Epithelial cell of prostate (primary cell): ENCODE data around the gene NUB1.
"Not testable (repeated sequence)": the region's sequence is repeated elsewhere in the genome, so short reads cannot be mapped to it uniquely, and the experiment has no call there.

Experiments
- DNase-seq: peaks from one replicate; pipeline ENCODE4 v3.0.0-alpha.2; 2011; ENCODE audit warnings: low read depth, low spot score
- H3K27ac ChIP-seq: fragments of 450-650 bp; 2 replicates; pipeline ENCODE4 v1.5.1; 2017; ENCODE audit warnings: mild to moderate bottlenecking

Gene NUB1, protein sequence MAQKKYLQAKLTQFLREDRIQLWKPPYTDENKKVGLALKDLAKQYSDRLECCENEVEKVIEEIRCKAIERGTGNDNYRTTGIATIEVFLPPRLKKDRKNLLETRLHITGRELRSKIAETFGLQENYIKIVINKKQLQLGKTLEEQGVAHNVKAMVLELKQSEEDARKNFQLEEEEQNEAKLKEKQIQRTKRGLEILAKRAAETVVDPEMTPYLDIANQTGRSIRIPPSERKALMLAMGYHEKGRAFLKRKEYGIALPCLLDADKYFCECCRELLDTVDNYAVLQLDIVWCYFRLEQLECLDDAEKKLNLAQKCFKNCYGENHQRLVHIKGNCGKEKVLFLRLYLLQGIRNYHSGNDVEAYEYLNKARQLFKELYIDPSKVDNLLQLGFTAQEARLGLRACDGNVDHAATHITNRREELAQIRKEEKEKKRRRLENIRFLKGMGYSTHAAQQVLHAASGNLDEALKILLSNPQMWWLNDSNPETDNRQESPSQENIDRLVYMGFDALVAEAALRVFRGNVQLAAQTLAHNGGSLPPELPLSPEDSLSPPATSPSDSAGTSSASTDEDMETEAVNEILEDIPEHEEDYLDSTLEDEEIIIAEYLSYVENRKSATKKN

GRCh38 chr7:151341357-151342101, at the start of gene NUB1:
TSS of gene NUB1 (plus strand) at chr7:151341812. CDS start at chr7:151345350, 3,538 bp downstream.
- peak within 1 kb of the TSS; percentile 44 for H3K27ac ChIP-seq
- DNase-seq = peak; percentile 8

DNA sequence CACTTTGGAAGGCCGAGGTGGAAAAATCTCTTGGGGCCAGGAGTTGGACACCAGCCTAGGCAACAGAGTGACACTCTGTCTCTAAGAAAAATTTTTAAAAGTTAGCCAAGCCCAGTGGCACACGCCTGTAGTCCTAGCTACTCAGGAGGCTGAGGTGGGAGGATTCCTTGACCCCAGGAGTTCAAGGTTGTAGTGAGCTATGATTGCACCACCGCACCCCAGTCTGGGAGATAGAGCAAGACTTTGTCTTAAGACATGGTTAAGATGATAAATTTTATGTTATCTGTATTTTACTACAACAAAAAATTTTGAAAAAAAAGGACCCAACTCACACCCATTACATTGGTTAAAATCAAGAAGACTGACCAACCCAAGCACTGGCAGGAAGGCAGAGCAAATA, 48.8 kb upstream of the NUB1 start:
- no peak overlapping the region for H3K27ac ChIP-seq
- DNase-seq = no peak

- DNase-seq = no peak
- no peak overlapping the region for H3K27ac ChIP-seq
Observed at GRCh38 chr7:151296202-151296992, 45.2 kb upstream of the NUB1 start.

- DNase-seq = no peak
- H3K27ac ChIP-seq = no peak overlapping the region
Observed at GRCh38 chr7:151298765-151299164, 42.8 kb upstream of the NUB1 start.

GRCh38 chr7:151299530-151299929, 42.1 kb upstream of the NUB1 start:
- DNase-seq = no peak
- no peak overlapping the region for H3K27ac ChIP-seq

- H3K27ac ChIP-seq = no peak overlapping the region
- DNase-seq = no peak
Observed at GRCh38 chr7:151299940-151300645, 41.5 kb upstream of the NUB1 start.

GRCh38 chr7:151301471-151302462, 39.8 kb upstream of the NUB1 start:
- DNase-seq = no peak
- no peak overlapping the region for H3K27ac ChIP-seq

DNA sequence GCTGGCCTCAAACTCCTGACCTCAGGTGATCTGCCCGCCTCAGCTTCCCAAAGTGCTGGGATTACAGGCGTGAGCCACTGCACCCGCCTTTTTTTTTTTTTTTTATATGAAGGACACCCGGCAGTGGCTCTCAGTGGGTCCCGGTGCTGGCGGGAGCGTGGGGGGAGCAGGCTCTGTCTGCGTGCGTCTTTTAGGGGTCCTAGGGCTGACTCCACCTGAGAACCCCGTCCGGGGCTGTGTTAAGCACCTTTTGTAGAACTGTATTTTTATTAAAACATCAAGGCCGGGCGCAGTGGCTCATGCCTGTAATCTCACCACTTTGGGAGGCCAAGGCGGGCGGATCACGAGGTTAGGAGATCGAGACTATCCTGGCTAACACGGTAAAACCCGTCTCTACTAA, 37.4 kb upstream of the NUB1 start:
- not testable (repeated sequence) for H3K27ac ChIP-seq, DNase-seq

DNA sequence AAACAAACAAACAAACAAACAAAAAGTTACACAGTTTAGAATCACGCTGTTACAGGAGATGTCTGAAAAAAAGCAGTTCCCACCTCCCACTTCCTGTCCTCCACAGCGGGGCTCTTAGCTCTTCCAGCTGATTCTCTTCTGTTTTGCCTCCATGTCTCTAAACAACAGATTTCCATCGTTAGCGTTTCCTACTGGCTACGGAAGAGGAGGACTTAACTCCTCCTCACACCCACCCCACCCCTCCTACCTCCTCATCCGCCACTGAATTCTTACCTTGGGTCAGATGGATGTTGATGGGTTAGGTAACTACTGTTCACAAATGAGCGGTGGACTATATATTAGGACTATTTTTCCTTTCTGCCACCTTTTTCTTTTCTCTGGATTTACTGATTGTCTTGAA, 36.8 kb upstream of the NUB1 start:
- DNase-seq = no peak
- no peak overlapping the region for H3K27ac ChIP-seq

GRCh38 chr7:151306374-151306773, 35.2 kb upstream of the NUB1 start:
- no peak for DNase-seq

GRCh38 chr7:151306860-151307259, 34.8 kb upstream of the NUB1 start:
- no peak for DNase-seq
- H3K27ac ChIP-seq = no peak overlapping the region

More at GRCh38 chr7:151306374-151306773, 35.2 kb upstream of the NUB1 start:
- H3K27ac ChIP-seq = no peak overlapping the region

- no peak for DNase-seq
- no peak overlapping the region for H3K27ac ChIP-seq
Observed at GRCh38 chr7:151307536-151307935, 34.1 kb upstream of the NUB1 start.

- no peak overlapping the region for H3K27ac ChIP-seq
- DNase-seq = no peak
Observed at GRCh38 chr7:151308256-151308655, 33.4 kb upstream of the NUB1 start.

DNA sequence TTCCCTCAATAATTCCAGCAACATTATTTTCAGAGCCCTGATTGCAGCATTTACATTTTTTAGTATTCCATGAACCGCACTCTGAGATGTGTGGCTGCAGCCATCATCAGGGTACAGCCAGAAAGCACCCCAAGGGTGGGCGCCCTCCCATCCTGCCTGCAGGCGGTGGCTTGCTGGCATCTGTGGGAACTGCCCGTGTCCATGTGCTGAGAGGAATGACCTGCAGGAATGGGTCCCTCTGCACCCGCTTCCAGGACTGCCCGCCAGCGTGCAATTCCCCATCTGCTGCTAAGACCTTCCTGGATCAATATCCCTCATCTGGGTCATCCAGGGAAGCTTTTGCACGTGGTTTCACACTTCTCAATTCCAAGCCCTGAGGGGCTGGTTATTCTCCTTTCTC, 32.8 kb upstream of the NUB1 start:
- no peak for DNase-seq
- no peak overlapping the region for H3K27ac ChIP-seq

GRCh38 chr7:151309311-151309710, 32.3 kb upstream of the NUB1 start:
- no peak overlapping the region for H3K27ac ChIP-seq
- DNase-seq = no peak

- no peak overlapping the region for H3K27ac ChIP-seq
- no peak for DNase-seq
Observed at GRCh38 chr7:151310578-151310977, 31.0 kb upstream of the NUB1 start.

GRCh38 chr7:151311294-151311864, 30.2 kb upstream of the NUB1 start:
- DNase-seq = no peak
- no peak overlapping the region for H3K27ac ChIP-seq

GRCh38 chr7:151312356-151312755, 29.3 kb upstream of the NUB1 start:
- DNase-seq = no peak
- H3K27ac ChIP-seq = no peak overlapping the region
